Kidney capillary endothelial cell (primary cell): Measurements from ENCODE around the gene GIPR.
"Not testable (repeated sequence)": the region's sequence is repeated elsewhere in the genome, so short reads cannot be mapped to it uniquely, and the experiment has no call there.

ENCODE experiments used
- DNase-seq: peaks from one replicate; pipeline ENCODE4 v3.0.0-alpha.2; 2018; ENCODE audit warnings: low spot score

Gene GIPR

DNA sequence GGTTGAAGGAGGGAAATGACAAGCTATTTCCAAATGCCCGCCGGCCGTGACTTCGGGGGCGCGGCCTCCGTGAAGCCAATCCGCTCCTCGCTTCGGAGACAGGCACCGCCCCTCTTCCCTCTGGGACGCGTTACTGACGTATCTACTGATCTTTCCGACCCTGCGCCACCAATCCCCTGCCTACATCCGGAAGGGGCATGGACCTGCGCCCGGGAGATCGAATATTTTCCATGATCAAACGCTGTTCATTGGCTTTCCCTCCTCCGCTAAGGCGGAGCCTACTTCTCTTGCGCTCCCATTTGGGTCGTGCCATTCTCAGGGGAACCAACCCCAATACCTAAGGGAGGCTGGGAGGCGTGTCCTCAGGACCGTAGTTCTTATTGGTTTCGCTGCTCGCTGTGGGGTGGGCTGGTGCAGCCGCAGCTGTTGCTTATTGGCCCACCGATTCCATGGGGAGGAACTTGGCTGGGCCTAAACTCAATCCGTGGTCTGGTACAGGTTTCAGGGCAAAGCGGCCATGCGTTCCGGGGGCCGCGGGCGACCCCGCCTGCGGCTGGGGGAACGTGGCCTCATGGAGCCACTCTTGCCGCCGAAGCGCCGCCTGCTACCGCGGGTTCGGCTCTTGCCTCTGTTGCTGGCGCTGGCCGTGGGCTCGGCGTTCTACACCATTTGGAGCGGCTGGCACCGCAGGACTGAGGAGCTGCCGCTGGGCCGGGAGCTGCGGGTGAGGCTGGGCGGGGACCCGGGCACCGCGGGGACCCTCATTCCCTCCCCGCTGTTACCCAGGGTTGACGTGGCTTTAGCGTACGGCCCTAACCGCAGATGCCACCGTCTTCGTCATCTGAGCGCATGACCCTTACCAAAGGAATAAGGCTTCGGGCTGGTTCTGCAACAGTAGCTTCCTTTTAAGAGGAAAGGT, 24.4 kb downstream of the GIPR start, which contains the start of gene QPCTL:
Gene QPCTL, plus strand, starts transcription at position 480 of the 919 bp plus-strand sequence. Its CDS starts 38 bp downstream, at position 518.
- peak; percentile 99 for DNase-seq

DNA sequence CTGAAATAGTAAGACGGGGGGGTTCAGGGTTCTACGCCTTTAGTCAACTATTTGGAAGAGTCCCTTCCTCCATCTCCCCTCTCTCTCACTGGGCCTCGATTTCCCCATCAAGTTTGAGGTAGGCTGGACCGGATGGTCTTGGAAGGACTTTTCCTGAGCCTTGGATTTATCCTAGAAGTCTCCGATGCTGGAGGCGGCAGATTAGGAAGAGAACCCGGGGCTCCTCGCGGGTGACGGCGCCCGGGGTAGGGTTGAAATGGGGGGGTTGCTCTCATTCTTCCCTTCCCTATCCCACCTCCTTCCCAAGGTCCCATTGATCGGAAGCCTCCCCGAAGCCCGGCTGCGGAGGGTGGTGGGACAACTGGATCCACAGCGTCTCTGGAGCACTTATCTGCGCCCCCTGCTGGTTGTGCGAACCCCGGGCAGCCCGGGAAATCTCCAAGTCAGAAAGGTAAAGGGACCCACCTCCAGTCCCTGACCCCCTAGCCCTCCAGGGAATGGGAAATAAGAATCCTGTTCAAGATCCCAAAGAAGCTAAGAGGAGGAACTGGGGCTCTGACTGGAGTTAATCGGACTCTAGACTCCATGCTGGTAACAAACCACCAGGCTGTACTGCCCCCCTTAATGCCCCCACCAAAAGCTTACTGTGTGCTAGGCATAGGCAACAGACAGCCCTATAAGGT, 25.2 kb downstream of the GIPR start:
- DNase-seq: peak; percentile 59

DNA sequence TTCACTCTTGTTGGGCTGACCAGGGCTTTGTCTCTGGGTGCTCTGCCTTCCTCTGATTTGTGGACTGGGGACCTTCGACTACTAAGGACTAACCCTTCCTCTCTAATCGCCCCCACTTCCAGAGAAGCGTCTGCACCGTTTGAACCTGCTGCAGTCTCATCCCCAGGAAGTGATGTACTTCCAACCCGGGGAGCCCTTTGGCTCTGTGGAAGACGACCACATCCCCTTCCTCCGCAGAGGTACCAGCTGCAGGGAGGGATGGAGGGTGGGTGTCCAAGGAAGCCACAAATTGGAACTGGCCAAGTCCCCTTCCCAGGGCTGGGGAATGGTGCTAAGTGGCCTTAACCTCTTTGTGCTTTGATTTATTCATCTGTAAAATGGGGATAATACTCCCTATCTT, 33.7 kb downstream of the GIPR start:
- DNase-seq: no peak

DNA sequence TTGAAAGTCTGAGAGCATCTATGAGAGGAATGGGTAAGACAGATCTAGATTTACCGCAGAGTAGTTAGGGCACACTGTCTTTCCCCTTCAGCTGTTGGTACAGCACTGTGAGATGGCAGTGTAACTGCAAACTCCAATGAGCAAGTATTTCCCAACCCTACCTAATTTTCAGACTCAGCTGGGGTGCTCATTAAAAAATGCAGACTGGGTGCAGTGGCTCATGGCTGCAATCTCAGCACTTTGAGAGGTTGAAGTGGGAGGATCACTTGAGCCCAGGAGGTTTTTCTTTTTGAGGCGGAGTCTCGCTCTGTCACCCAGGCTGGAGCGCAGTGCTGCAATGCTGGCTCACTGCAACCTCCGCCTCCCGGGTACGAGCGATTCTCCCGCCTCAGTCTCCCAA, 37.1 kb downstream of the GIPR start:
- no peak for DNase-seq

DNA sequence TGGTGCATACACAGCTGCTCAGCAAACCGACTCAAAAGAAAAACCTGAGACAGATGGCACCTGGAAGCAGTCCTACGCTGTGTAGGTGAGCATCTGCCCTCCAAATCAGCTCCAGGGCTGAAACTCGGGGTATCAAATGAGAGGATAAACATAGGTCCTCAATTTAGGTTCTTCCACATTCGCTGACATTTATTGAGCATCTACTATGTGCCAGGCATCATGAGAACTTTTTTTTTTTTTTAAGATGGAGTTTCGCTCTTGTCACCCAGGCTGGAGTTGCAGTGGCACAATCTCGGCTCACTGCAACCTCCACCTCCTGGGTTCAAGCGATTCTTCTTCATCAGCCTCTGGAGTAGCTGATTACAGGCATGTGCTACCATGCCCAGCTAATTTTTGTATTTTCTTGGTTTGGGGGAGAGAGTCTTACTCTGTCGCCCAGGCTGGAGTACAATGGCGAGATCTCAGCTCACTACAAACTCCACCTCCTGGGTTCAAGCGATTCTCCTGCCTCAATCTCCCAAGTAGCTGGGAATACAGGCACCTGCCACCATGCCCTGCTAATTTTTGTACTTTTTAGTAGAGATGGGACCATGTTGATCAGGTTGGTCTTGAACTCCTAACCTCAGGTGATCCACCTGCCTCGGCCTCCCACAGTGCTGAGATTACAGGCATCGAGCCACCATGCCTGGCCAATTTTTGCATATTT, 37.8 kb downstream of the GIPR start:
- no peak for DNase-seq

DNA sequence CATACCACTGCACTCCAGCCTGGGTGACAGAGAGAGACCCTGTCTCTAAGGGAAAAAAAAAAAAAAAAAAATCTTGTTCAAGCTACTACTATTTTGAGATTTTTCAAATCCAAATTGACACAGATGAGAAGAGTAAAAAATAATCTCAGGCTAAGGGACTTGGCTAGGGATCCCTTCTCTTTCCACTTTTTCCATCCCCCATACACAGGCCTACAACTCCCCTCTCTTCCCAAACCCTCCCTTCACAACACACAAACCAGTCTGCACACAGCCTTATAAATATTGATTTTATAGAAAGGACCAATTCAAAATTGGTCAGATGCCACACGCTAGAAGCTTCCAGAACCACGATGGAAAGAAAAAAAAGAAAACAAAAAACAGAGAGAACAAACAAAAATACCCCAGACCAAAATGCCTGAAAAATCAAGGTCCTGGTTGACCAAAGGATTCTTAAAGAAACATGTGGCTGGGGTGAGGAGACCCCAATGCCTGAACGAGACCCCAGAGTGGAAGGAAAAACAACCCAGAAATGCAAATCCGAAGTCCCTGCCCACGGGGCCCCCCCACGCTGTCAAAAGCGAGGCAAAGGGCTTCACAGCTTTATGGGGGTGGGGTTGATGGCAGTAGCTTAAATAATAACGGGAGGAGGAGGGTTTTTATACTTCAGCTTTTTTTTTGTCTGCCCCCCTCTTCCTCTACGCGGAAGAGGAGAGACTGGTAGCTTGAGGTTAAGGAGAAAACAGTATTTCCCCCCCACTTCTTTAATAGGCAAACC, 42.5 kb downstream of the GIPR start:
- no peak for DNase-seq

DNA sequence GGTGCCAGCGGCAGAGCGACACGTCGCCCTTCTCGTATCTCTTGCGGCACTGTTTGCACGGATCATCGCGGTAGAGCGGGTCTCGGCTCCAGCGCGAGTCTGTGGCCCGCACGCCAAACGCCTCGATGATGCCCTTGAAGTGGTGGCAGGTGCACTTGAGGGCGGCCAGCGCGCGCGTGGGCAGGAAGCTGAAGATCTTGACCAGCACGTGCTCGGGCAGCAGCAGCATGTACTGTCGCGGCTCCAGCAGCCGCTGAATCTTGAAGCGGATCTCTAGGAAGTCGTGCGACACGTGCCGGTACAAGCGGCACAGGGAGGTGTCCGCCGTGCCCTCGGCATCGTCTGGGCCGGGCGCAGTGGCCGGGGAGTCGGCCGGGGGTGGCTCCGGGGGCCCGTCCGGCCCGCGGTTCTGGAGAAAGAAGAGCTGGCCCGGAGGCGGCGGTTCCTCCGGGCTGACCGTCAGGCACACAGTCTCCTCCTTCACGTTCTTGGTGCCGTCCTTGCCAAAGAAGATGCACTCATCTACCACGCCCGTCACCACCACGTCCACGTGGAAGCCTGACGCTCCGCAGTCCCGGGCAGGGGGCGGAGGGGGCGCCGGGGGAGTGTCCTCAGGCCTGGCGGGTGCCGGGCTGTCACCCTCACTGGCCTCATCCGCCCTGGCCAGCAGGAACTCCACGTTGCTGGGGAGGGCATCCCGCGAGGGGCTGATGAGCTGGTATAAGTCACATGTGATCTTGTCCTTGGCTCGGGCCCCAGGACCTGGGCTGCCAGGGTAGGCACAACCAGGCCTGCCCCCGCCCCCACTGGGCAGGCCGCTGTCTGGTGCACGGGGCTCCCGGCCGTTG, 44.1 kb downstream of the GIPR start:
- DNase-seq: no peak

DNA sequence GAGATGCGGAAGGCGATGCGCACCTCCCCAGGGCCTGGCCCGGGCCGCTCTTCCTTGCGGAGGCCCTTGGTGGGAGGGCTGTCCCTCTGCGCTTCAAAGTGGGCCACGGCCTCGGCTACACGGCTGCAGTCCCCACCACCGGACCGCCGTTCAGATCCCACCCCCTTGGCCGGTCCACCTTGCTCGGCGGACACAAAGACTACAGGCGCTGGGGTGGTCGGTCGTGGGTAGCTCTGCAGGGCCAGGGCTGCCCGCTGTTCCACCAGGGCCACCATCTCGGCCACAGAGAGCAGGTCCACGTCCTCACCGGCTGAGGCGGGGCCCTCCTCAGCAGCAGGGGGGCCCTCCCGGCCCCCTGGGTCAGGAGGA, 44.7 kb downstream of the GIPR start:
- no peak for DNase-seq

DNA sequence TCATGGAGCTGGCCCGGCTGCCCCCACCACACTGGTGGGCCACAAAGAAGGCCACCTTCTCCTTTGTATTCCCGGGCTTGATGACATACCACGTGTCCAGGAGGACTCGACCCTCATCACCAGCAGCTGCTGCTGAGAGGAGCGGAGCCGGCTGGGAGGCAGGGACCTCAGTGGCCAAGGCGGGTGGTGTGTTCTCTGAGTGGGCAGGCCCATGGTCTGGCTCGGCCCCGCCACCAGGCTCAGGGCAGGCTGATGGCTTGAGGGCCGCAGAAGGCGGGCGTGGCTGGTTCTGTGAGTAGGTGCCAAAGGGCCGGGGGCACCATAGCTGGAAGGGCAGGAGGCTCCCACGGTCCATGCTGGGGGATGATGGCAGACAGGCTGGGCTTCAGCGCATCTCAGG, 45.1 kb downstream of the GIPR start:
- no peak for DNase-seq

DNA sequence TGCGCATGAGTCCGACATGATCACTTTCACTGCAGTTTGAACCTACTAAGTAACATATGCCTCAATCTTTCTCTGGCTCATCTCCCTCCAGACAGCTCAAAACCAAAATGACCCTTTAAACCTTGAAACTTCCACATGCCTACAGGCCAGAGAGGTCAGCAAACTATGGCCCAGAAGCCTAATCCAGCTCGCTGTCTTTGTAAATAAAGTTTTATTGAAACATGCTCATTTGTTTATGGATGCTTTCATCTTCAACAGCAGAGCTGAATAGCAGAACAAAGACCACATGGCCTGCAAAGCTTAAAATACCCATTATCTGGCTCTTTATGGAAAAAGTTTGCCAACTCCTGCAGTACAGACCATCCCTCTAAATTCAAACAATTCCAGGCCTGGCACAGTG, 47.1 kb downstream of the GIPR start:
- DNase-seq: no peak

DNA sequence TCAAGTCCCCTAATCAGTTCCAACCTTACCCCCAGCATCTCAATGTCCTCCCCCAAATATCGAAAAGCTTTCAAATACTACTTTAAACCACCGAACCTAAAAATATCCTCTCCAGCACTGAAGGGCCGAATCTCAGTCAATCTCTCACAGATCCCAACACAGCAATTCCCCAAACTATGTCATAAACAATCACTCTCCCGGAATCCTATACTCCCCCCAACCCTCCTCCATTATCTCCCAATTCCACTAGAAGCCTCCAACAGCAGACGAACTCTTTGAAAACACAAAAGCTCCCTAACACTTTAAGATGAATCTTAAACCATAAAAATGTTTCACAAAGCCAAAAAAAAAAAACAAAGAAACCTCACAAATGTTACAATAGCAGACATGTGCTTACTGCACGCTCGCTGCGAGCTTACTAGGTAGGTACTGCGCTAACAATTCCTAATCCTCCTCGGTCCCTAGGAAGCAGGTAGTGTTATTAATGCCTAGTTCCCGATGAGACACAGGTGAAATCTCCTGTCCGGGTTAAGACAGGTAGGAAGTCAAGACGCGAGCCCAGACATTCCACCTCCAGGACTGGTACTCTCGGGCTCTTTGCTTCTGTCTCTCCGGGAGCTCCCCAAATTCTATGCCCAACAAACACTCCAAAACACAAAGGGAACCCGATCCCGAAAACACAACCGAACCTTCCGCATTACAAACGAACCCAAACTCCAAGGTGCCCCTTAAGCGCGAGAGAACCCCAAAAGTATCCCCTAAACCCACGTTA, 48.5 kb downstream of the GIPR start:
- peak; percentile 16 for DNase-seq

DNA sequence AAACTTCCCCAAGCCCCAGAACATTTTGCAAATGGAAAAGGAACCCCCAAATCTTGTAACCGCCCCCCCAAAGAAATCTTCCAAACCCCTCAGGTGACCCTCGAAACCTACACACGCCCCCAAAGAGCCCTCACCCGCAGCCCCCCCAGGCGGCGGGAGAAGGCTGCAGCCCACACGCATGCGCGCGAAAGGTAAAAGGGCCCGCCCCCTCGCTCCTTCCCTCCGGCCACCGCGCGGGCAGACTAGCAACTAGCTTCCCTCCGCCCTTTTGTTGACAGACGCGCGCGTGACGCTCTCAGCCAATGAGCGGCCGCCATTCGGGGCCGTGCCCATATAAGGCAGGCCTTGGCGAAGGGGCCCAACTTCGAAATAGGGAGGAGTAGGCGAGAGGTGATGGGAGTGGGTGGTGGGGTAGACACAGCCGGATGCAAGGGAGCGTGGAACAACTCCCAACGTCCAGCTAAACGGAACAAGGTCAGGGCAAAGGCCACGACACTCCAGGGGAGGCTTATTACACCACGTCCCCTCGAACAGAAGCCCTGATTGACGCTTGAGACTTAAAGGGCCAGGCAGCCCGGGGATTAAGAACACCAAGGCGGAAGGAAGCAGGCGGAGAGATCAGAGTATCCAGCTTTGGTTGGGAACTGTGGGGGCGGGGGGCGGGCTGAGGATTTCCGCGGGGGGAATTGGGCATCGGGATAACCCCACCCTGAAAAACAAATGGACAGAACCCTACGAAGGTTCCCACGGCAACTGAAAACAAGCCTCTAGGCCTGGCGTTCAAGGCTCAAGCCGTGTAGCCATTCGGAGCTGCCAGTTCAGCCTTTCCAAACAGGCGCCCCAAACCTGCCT, 49.3 kb downstream of the GIPR start:
- DNase-seq: peak; percentile 99

DNA sequence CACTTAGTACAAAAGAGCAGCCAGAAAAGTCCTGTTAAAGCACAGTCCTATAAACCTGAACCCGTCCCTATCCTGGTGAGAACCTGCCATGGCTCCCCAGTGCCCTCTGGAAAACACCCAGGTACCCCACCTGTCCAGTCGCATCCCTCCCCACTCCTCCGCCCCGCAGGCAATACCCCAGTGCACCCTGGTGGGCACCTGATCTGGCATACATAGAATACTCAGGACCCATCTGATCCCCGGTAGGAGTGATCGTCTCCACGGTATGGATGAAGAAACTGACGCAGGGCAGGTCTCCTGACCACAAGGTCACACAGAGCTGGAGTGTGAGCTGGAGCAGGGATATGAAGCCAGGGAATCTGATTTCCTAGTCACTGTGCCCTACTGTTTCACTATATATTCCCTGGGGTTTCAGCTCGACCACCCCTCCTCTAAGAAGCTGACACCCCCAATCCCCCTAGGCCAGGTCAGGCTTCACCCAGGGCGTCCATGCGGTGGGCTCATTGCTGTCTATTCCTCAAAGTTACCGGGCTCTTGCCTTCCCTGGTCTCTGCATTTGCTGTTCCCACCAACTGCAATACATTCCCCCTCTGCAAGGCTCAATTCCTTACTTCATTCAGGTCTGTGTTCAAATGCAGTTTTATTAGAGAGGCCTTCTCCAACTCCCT, 50.1 kb downstream of the GIPR start:
- DNase-seq: no peak

DNA sequence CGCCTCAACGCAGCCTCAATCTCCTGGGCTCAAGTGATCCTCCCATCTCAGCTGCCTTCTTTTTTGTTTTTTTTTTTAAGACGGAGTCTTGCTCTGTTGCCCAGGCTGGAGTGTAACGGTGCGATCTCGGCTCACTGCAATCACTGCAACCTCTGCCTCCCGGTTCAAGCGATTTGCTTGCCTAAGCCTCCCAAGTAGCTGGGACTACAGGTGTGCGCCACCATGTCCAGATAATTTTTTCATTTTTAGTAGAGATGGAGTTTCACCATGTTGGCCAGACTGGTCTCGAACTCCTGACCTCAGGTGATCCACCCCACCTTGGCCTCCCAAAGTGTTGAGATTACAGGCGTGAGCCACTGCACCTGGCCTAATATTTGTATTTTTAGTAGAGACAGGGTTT, 52.0 kb downstream of the GIPR start:
- not testable (repeated sequence) for DNase-seq

DNA sequence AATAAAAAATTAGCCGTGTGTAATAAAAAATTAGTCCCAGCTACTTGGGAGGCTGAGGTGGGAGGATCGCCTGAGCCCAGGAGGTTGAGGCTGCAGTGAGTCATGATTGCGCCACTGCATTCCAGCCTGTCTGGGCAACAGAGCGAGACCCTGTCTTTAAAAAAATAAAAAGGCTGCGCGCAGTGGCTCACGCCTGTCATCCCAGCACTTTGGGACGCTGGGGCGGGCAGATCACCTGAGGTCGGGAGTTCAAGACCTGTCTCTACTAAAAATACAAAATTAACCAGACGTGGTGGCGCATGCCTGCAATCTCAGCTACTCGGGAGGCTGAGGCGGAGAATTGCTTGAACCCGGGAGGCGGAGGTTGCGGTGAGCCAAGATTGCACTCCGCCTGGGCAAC, 60.7 kb downstream of the GIPR start:
- not testable (repeated sequence) for DNase-seq

DNA sequence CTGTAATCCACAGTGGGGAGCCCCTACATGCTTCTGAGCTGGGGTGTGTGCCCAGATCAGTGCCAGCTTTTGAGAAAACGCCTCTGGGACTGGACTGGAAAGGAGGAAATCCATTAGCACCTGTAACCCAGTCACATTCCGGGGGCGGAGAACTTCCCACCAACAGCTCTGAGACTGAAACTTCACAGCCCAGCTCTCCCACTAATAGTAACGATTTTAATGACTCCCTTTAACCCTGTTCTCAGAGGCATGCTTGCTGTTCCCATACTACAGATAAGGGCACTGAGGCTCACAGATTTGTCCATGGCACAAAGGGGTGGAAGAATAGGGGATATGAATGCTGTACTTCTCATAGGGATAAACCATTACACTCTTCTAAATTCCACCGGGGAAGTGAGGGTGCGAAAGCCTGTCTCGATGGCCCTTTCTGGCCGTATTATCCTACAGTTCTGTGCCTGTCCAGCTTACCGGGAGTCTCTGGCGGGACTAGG, 61.8 kb downstream of the GIPR start:
- DNase-seq: no peak

DNA sequence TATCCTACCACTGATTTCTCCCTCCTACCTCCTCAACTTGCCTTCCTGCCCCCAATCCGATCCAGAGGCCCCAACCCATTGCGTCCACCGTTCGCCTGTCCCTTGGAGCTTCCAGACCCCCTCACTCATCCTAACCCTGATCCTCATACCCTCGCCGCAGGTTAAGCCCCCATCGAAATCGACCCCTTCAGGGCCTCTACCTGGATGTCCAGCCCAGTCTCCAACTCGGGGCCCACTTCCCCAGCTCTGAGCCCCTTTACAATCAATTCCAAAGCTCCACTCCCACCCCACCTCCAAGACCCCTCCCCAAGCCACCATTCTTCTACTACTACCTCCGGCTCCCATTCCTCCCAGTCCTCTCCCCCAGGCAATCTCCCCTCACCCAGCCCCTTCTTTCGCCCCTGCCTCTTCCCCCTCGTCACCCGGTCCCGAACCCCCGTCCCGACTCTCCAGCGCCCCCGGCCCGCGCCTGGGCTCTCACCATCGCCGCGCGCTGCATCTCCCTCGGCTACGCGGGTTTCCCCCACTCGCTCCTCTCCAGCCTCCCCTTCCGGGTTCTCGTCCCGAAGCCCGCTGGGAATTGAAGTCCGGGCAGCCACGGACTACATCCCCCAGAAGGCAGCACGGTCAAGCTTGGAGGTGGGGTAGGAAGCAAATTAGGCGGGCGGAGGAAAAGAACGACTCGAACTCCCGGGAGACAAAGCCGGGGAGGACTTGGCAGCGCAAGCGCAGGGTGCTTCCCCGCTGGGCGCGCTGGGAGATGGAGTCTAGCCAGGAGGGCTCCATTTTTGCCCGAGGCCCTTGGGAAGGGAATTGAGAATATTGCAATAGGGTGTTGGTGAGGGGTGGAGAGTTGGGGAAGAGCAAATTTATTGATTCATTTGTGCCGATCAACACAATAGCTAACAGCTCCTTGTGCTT, 62.6 kb downstream of the GIPR start, which contains the start of gene FBXO46:
Gene FBXO46, minus strand, starts transcription at position 529 of the 921 bp plus-strand sequence. CDS start 17,401 bp downstream, outside the sequence.
- DNase-seq: peak; percentile 95
